GM12864 (cell line): ENCODE results near the gene CNRIP1.

Source experiments
- DNase-seq: peaks from one replicate; pipeline ENCODE4 v3.0.0-alpha.2; 2011; ENCODE audit warnings: low read depth
- H3K4me3 ChIP-seq: 2 replicates; pipeline ENCODE4 v1.5.1; 2011; ENCODE audit warnings: mild to moderate bottlenecking, low read depth, low read length, control low read depth
- CTCF ChIP-seq: IDR thresholded peaks from 2 replicates; pipeline ENCODE4 v1.5.1; 2011; ENCODE audit warnings: low read depth, mild to moderate bottlenecking, moderate library complexity, low read length, control low read depth, inconsistent platforms; ENCODE audit errors: missing control alignments

The CNRIP1 gene

GRCh38 chr2:68274022-68274421, 45.7 kb downstream of the CNRIP1 start:
- no peak for TF ChIP-seq CTCF
- no peak overlapping the region for H3K4me3 ChIP-seq
- DNase-seq, result no peak

- no peak for TF ChIP-seq CTCF
- no peak for DNase-seq
- H3K4me3 ChIP-seq, result no peak overlapping the region
Measured at GRCh38 chr2:68272246-68272994, 47.3 kb downstream of the CNRIP1 start.

GRCh38 chr2:68266655-68267054, 53.1 kb downstream of the CNRIP1 start:
- no peak for TF ChIP-seq CTCF
- H3K4me3 ChIP-seq, result no peak overlapping the region
- no peak for DNase-seq

GRCh38 chr2:68263632-68264031, 56.1 kb downstream of the CNRIP1 start:
- H3K4me3 ChIP-seq, result no peak overlapping the region
- DNase-seq, result no peak
- TF ChIP-seq CTCF, result no peak

GRCh38 chr2:68258851-68259250, 60.9 kb downstream of the CNRIP1 start:
- H3K4me3 ChIP-seq, result no peak overlapping the region
- DNase-seq, result no peak
- no peak for TF ChIP-seq CTCF

GRCh38 chr2:68256093-68256450, 63.7 kb downstream of the CNRIP1 start:
- no peak overlapping the region for H3K4me3 ChIP-seq
- TF ChIP-seq CTCF, result no peak
- no peak for DNase-seq
